GM18526 (cell line): ENCODE results near the gene MAGI1.

ENCODE experiments used
- POLR2A ChIP-seq: IDR thresholded peaks from 3 replicates; pipeline ENCODE4 v1.6.1; 2011; ENCODE audit not compliant: insufficient read length; ENCODE audit errors: extremely low read depth

MAGI1 gene

DNA sequence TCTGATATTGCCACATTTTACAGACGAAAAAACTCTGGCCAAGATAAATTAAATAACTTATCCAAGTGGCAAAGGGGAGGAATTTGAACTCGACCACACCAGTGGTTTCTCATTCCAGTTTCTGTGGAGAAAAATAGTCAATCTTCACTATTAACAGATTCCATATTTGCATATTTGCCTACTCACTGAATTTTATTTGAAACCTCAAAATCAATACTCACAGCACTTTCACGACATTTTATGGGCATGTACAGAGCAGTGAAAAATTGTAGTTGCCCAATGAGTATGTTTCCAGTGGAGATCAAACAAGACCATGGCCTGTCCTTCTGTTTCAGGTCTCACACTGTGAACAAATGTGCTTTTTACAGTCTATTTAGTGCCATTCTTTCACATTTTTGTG, 374.3 kb downstream of the MAGI1 start:
- TF ChIP-seq POLR2A = no peak

DNA sequence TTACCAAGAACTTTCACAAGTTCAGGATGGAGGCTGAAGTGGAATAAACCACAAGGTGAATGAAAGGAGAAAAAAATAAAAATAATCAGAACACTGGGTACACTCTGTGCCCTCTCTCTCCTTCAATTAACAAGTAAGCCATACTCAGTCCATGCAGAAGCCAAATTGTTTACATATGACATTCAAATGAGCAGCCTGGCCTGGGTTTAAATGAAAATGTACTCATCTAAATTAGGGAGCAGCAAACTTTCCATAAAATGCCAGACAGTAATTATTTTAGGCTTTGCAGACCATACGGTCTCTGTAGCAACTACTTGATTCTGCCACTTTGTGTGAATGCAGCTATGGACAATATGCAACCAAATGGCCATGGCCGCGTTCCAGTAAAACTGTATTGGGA, 376.6 kb downstream of the MAGI1 start:
- no peak for TF ChIP-seq POLR2A

DNA sequence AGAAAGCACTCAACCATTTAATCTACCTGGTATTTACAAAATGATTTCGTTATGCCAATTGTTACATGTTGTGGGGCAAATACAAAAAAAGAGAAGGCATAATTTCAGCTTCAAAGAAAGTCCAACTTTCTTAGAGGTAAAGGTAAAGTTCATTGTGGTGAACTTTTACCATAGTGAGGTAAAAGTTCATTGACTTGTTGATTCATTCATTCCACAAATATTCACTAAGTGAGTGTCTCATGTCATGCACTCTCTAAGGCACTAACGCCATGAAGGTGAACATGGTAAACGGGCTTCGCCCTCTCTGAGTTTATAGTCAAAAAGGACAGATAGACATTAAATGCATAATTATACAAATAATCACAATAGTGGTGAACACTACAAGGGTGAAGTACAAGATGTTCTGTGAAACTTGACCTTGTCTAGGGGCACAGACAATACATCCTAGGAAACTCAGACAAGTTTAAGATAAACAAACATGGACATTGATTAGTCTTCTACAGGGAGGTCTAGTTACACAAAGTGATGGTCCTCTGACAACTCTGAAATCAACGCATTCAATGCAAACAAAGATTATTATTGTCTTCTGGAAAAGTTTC, 378.6 kb downstream of the MAGI1 start:
- TF ChIP-seq POLR2A = no peak

DNA sequence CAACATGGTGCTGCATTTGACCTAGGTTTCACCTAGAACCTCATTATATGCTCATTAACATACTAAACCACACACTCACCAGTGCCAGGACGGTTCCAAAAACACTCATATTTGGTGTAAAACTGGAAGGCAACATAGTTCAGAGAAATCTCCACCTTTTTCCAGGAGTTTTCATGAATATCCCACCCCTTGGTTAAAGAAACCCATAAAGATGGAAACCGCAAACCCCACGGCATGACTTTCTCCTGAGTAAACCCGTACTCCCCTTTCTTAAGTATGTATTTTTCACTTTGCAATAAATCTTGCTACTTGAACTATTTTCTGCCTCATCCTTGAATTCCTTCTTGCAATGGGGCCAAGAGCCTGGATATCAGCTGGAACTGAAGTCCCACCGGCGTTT, 379.3 kb downstream of the MAGI1 start:
- no peak for TF ChIP-seq POLR2A

DNA sequence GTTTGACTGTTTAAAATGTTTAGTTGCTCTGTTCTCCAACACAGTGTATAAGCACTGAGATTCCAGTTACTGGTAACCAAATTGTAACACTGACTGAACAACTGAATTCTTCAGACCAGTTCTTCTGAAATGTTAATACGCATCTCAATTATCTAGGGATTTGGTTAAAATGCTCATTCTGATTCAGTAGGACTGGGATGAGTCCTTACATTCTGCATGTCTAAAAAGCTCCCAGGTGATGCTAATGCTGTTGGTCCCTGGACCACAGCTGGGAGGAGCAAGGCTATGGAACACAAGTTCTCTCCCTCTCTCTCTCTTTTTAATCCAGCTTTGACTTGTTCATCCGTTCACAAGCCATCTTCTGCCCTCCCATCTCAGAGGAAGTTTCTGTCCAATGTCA, 380.3 kb downstream of the MAGI1 start:
- no peak for TF ChIP-seq POLR2A

DNA sequence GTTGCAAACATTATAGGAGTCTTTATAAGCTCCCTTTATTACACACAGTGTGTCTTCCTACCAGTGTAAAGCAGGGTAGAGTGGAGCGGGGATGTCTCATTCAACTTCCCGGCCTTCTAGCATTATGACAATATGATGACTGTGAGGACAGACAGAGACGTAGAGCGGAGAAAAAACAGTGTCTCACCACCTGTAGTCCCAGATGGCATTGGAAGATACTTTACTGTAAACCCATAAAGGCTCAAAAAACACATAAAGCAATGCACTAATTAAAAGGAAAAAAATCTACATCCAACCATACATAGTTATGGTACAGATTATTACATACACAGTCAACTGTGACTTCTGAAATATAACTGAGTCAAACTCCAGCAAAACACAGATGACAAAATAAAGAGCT, 383.7 kb downstream of the MAGI1 start:
- no peak for TF ChIP-seq POLR2A

DNA sequence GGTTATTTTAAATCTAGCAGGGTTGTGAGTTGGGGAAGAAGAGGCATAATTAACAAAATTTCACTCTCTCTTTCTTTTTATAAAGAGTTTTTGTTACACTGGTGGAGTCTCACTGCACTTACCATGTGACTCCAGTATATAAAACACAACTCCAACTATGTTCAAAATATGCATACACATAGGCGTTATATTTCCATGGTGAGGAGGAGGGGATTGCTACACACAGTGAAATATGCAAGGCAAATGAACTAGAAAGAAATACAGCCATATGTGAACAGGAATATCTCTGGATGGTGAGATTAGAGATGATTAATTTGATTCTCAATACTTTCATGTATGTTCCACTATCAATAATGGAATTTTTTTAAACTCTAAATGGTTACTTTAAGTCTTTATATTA, 385.0 kb downstream of the MAGI1 start:
- no peak for TF ChIP-seq POLR2A

DNA sequence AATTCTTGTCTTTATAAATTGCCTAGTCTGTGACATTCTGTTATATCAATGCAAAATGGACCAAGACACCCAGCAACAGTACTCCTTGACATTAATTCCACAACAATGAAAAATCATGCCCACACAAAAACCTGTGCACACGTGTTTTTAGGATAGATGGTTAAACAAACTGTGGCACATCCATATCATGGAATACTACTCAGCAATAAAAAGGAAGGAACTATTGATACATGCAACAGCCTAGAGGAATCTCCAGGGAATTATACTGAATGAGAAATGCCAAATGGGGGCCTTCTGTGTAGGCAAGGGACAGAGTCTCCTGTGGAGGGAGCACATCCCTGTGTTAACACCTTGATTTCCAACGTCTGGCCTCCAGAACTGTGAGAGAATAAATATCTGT, 388.5 kb downstream of the MAGI1 start:
- no peak for TF ChIP-seq POLR2A

DNA sequence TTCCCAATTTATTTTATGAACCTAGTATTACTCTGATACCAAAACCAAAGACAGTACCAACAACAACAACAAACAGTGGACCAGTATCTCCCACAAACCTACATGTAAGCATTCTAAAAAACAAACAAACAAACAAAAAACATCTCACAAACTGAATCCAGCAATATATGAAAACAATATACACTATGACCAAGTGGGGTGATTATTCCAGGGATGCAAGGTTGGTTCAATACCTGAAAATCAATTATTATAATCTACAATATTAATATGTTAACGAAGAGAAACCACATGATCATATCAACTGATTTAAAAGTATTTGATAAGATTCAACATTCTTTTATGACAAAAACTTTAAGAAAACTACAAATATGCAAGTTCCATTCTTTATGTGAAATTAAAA, 391.3 kb downstream of the MAGI1 start:
- no peak for TF ChIP-seq POLR2A

DNA sequence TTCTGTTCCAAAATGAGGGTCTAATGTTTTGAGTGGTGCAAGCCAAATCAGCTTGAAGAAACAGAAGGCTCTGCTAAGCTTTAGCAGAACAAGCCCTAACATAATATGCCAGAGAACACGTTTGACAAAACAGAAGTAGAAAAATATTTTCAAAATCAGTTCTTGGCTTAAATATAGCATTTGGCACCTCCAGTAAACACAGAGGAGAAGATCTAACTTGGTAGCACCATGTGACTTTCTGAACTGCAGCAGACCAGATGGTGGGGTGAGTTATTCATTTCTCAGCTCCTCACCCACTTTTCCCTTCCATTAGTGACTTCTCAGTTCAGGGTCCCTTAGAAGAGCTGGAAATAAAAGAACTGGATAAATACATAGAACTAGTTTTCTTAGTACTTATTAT, 395.8 kb downstream of the MAGI1 start:
- no peak for TF ChIP-seq POLR2A

DNA sequence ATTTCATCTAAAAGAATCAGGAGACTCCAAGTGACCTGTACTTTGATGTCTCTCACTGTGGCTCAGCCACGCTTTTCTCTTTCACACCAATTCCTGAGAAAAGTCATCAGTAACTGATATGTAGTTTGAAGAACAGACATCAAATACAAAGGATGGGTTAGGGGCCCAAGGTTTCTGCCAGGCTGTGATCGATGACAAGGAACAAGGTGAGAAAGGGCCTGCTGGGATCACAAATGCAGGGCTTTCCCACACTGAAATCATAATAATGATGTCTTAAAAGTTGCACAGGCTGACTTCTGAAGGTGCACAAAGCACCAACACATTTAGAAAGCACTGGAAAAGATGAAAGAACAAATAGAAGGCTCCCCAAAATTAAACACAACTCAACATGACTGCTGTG, 396.9 kb downstream of the MAGI1 start:
- TF ChIP-seq POLR2A = no peak

DNA sequence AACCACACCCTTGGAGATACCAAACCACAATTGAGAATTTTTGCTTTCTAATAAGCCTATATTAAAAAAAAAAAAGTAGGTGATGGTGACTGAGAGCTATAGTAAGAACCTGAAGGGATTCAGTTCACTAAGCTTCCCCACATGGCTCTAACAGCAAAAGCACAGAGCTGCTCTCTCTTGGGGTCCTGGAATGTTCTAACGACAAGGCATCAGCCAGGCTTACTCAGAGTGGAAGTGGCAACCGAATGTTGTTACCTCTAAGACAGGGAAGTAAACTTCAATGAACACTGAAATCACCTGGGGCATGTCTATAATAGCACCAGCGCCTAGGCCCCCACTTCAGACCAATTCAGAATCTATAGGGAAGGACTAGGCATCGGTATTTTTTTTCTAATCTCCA, 397.7 kb downstream of the MAGI1 start:
- TF ChIP-seq POLR2A = no peak

DNA sequence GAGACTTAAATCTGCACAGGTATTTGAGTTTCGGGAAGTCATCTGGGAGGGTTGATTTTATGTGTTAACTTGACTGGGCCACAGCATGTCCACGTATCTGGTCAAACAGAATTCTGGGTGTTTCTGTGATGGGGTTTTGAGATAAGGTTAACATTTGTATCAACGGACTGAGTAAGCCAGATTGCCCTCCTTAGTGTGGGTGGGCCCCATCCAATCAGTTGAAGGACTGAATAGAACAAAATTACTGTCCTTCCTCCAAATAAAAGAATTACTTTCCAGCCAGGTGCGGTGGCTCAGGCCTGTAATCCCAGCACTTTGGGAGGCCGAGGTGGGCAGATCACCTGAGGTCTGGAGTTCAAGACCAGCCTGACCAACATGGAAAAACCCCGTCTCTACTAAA, 399.3 kb downstream of the MAGI1 start:
- no peak for TF ChIP-seq POLR2A

DNA sequence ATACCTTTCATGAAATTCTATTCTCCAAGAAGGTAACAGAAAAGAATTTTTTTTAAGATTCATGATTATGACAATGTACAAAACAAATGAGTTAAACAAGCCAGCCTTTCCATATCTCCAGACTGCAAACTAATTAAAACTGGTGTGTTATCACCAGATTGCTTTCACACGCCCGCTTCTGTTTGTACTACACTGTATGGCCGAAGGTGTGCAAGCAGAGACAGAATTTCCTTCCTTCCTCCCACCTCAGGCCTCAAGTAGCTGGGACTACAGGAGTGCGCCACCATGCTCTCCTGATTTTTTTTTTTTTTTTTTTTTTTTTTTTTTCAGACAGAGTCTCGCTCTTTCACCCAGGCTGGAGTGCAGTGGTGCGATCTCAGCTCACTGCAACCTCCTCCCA, 400.4 kb downstream of the MAGI1 start:
- no peak for TF ChIP-seq POLR2A

DNA sequence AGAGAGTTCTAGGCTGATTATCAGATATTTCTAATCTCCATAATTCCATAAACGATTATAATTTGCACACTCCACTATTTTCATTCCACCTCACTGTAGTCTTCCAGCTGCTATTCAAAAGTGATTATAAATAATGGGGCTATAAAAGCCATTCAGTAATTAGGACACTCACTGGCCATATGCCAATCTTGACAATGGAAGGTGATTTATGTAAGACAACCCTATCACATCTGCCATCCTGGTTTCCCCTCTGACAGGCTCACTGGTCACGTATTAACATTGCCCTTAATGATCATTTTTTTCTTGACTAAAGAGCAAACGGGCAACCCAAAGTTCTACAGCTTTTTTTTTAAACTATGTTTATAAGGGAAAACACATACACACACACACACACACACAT, 402.4 kb downstream of the MAGI1 start:
- no peak for TF ChIP-seq POLR2A

DNA sequence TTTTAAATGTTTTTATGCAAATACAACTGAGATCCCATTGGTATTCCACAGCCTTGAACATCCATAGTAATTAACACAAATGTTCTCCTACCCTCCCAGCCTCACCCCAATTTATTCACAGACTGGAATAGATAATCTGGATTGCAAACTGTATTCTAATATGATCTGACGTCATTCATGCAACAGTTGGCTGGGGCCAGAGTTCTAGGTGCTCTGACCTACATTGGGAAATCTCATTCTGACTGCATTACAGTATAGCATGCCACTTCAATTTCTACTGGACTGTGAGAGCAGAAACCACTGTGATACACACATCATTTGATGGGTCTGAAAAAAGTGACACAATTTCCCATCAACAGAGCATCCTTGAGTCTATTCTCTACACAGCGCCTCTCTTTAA, 403.1 kb downstream of the MAGI1 start:
- no peak for TF ChIP-seq POLR2A

DNA sequence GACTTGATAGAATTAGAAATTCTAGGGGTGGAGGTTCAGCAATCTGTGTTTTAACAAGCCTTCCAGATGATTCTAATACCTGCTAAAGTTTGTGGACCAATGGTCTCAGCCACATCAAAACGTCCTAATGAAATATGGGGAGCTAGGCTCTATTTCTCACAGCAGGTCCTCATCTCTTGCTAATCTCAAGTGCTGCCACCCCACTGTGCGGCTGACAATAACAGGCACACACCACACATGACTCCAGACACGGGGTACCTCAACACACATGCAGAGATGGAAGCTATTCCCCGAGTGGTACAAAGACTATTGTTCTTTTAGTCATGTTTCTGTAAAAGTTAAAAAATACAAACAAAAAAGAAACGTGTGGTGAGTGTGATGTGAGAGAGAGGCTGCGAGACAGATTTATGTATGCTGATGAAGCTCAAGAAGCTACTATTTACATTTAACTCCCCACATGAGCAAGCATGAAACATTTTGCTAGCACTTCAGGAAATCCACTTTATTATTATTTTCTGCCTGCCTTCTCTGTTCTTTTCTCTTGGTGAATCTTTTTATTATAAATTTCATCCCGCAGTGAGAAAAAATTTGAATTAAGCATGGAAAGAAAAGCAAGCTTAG, 405.6 kb downstream of the MAGI1 start:
- TF ChIP-seq POLR2A = no peak
